Measurements from ENCODE around the gene LCE3B.

- TF ChIP-seq, protein P1, sequence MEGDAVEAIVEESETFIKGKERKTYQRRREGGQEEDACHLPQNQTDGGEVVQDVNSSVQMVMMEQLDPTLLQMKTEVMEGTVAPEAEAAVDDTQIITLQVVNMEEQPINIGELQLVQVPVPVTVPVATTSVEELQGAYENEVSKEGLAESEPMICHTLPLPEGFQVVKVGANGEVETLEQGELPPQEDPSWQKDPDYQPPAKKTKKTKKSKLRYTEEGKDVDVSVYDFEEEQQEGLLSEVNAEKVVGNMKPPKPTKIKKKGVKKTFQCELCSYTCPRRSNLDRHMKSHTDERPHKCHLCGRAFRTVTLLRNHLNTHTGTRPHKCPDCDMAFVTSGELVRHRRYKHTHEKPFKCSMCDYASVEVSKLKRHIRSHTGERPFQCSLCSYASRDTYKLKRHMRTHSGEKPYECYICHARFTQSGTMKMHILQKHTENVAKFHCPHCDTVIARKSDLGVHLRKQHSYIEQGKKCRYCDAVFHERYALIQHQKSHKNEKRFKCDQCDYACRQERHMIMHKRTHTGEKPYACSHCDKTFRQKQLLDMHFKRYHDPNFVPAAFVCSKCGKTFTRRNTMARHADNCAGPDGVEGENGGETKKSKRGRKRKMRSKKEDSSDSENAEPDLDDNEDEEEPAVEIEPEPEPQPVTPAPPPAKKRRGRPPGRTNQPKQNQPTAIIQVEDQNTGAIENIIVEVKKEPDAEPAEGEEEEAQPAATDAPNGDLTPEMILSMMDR (IDR thresholded peaks at IDR 0.05), result peak in 4 of 6 experiments; percentile 16 to 46 (median 23)
- TF ChIP-seq POLR2A (IDR thresholded peaks at IDR 0.05) (no peak), POLR2AphosphoS5 (IDR thresholded peaks at IDR 0.05) (no peak), EP300 (IDR thresholded peaks at IDR 0.05) (no peak)
Observed at GRCh38 chr1:152654110-152654509, 40.5 kb downstream of the LCE3B start.
